ENCODE measurements around the gene ANKRD10. TPM values are rescaled to one million over a fixed set of nuclear protein-coding genes. Genes with fewer than 3 reads are reported as not detected.

The ANKRD10 gene
- total and polyA plus RNA-seq, 2 donors (not counting 3 experiments of a cell fraction or from before 2014, with no cell fraction given) = 44.5 to 94.1 TPM

- CTCF ChIA-PET = interaction anchor here (1.7 kb wide), 1 partner anchor 69 kb away, joined by 4 read pairs; no protein-coding TSS in a partner anchor
- no peak for TF ChIP-seq MYC (IDR thresholded peaks at IDR 0.05; ENCODE audit: low read depth, low read length)
- Histone ChIP-seq H2AFZ (ENCODE audit: low read depth, low read length) (no peak overlapping the region), H3K4me1 (ENCODE audit: control insufficient read depth, extremely low read depth, insufficient read depth, low read length) (no peaks in the 10 kb centered on the region), H4K20me1 (replicated peaks; ENCODE audit: control insufficient read depth, extremely low read depth, insufficient read depth, low read length) (no peaks in the 10 kb centered on the region), H3K4me3 (replicated peaks in 1 of 3; ENCODE audit: insufficient read depth in 1 of 3, low read depth in 1 of 3, low read length in 3 of 3) (no peak overlapping the region), H3K9me3 (replicated peaks; ENCODE audit: control insufficient read depth, insufficient read depth, low read length) (no peaks in the 10 kb centered on the region), H3K9me1 (replicated peaks; ENCODE audit: control insufficient read depth, extremely low read depth, insufficient read depth, low read length) (no peaks in the 10 kb centered on the region), H3K79me2 (ENCODE audit: control insufficient read depth, insufficient read depth, low read length) (no peaks in the 10 kb centered on the region), H3K27me3 (ENCODE audit: control insufficient read depth in 2 of 2, insufficient read depth in 2 of 2, low read length in 2 of 2) (no peaks in the 10 kb centered on the region), H3K9ac (replicated peaks; ENCODE audit: extremely low read depth, insufficient read depth, low read length) (no peak overlapping the region), H3K4me2 (ENCODE audit: insufficient read depth, low read length) (no peak overlapping the region), H3K27ac (ENCODE audit: insufficient read depth, low read depth, low read length) (no peak overlapping the region), H3K36me3 (ENCODE audit: control insufficient read depth in 2 of 2, extremely low read depth in 1 of 2, insufficient read depth in 2 of 2, low read length in 2 of 2) (no peaks in the 10 kb centered on the region)
- no TSS peak for BruUV-seq (replicated peaks)
- DNase-seq (ENCODE audit: low read depth, low spot score) (no peak), FAIRE-seq (no peak)
- POLR2A ChIA-PET = no interaction called here
- dilution Hi-C loops (cut with MboI; ENCODE audit: extremely low pct_ligation_motif_present, low sequenced_read_pairs) (no loop called here), intact Hi-C loops (cut with micrococcal nuclease) (no loop called here)
Measured at GRCh38 chr13:110937511-110938285, 22.8 kb upstream of the ANKRD10 start.

- Histone ChIP-seq H2AFZ (ENCODE audit: low read depth, low read length) (no peak overlapping the region), H3K27me3 (ENCODE audit: control insufficient read depth in 2 of 2, insufficient read depth in 2 of 2, low read length in 2 of 2) (no peaks in the 10 kb centered on the region), H4K20me1 (replicated peaks; ENCODE audit: control insufficient read depth, extremely low read depth, insufficient read depth, low read length) (no peaks in the 10 kb centered on the region), H3K9ac (replicated peaks; ENCODE audit: extremely low read depth, insufficient read depth, low read length) (no peak overlapping the region), H3K4me2 (ENCODE audit: insufficient read depth, low read length) (no peak overlapping the region), H3K79me2 (ENCODE audit: control insufficient read depth, insufficient read depth, low read length) (no peaks in the 10 kb centered on the region), H3K4me1 (ENCODE audit: control insufficient read depth, extremely low read depth, insufficient read depth, low read length) (no peaks in the 10 kb centered on the region), H3K36me3 (ENCODE audit: control insufficient read depth in 2 of 2, extremely low read depth in 1 of 2, insufficient read depth in 2 of 2, low read length in 2 of 2) (no peaks in the 10 kb centered on the region), H3K27ac (ENCODE audit: insufficient read depth, low read depth, low read length) (no peak overlapping the region), H3K9me1 (replicated peaks; ENCODE audit: control insufficient read depth, extremely low read depth, insufficient read depth, low read length) (no peaks in the 10 kb centered on the region), H3K4me3 (replicated peaks in 1 of 3; ENCODE audit: insufficient read depth in 1 of 3, low read depth in 1 of 3, low read length in 3 of 3) (no peak overlapping the region), H3K9me3 (replicated peaks; ENCODE audit: control insufficient read depth, insufficient read depth, low read length) (no peaks in the 10 kb centered on the region)
- dilution Hi-C loops (cut with MboI; ENCODE audit: extremely low pct_ligation_motif_present, low sequenced_read_pairs) (no loop called here), intact Hi-C loops (cut with micrococcal nuclease) (no loop called here)
- no peak for FAIRE-seq
- ChIA-PET CTCF (no interaction called here), POLR2A (no interaction called here)
- no TSS peak for BruUV-seq (replicated peaks)
- TF ChIP-seq POLR2A (IDR thresholded peaks at IDR 0.05; ENCODE audit: low read depth, low read length) = no peak
- no peak for TF ChIP-seq MAX (IDR thresholded peaks at IDR 0.05; ENCODE audit: insufficient read depth, insufficient read length)
- no peak for TF ChIP-seq EZH2 (IDR thresholded peaks at IDR 0.05; ENCODE audit: borderline replicate concordance, low read depth, low read length, severe bottlenecking)
- TF ChIP-seq JUN (IDR thresholded peaks at IDR 0.05; ENCODE audit: borderline replicate concordance, insufficient read depth, insufficient read length, low read depth) = no peak
- TF ChIP-seq CTCF (IDR thresholded peaks at IDR 0.05; ENCODE audit: extremely low read depth in 1 of 2, insufficient read depth in 1 of 2, low read depth in 1 of 2, low read length in 2 of 2) = no peak
- no peak for TF ChIP-seq GATA2 (IDR thresholded peaks at IDR 0.05; ENCODE audit: insufficient read depth, insufficient read length, low read depth, low read length)
- no peak for TF ChIP-seq POLR2AphosphoS5 (IDR thresholded peaks at IDR 0.05; ENCODE audit: insufficient read depth, low read depth, low read length)
- TF ChIP-seq FOS (IDR thresholded peaks at IDR 0.05; ENCODE audit: borderline replicate concordance, insufficient read depth, low read length) = no peak
- TF ChIP-seq MYC (IDR thresholded peaks at IDR 0.05; ENCODE audit: low read depth, low read length) = no peak
- DNase-seq (ENCODE audit: low read depth, low spot score) = no peak
Measured at GRCh38 chr13:110936519-110936918, 21.6 kb upstream of the ANKRD10 start.

Measured in endothelial cell of umbilical vein (primary cell).